DMS 273 treated with DMSO at 0.1 percent for 48 hours (cell line): ENCODE measurements around the gene CUL7.
"Not testable (repeated sequence)": the region's sequence is repeated elsewhere in the genome, so short reads cannot be mapped to it uniquely, and the experiment has no call there.

Source experiments
- DNase-seq: peaks from one replicate; lab custom pipeline; 2025; lab: John Stamatoyannopoulos, UW

CUL7 gene

GRCh38 chr6:43053545-43054205 is at the start of gene CUL7:
CUL7 (minus strand) TSS chr6:43053851; CDS start chr6:43052788, 1,063 bp downstream.
- DNase-seq = peak; percentile 91

GRCh38 chr6:43101497-43101896 is 47.8 kb upstream of the CUL7 start:
- DNase-seq = no peak

GRCh38 chr6:43097502-43097901 is 43.9 kb upstream of the CUL7 start:
- no peak for DNase-seq

- DNase-seq = no peak
These were observed 43.4 kb upstream of the CUL7 start for GRCh38 chr6:43097098-43097489.

GRCh38 chr6:43096451-43097097 is 42.9 kb upstream of the CUL7 start:
- DNase-seq = no peak

- DNase-seq = no peak
These were observed 42.3 kb upstream of the CUL7 start for GRCh38 chr6:43095939-43096338.

GRCh38 chr6:43093436-43094289 is 40.0 kb upstream of the CUL7 start:
- no peak for DNase-seq

- DNase-seq = no peak
These were observed 39.0 kb upstream of the CUL7 start for GRCh38 chr6:43092635-43093034.

GRCh38 chr6:43091436-43091991 is 37.9 kb upstream of the CUL7 start:
- DNase-seq = no peak

- DNase-seq = no peak
These were observed 37.4 kb upstream of the CUL7 start for GRCh38 chr6:43091020-43091419.

GRCh38 chr6:43090559-43090956 is 36.9 kb upstream of the CUL7 start:
- DNase-seq = no peak

- DNase-seq = no peak
These were observed 36.4 kb upstream of the CUL7 start for GRCh38 chr6:43089874-43090558.

GRCh38 chr6:43089467-43089866 is 35.8 kb upstream of the CUL7 start:
- DNase-seq = no peak

- DNase-seq = no peak
These were observed 35.0 kb upstream of the CUL7 start for GRCh38 chr6:43088654-43089056.

- DNase-seq = no peak
These were observed 32.5 kb upstream of the CUL7 start for GRCh38 chr6:43086022-43086658.

- DNase-seq = no peak
These were observed 29.4 kb upstream of the CUL7 start for GRCh38 chr6:43082806-43083655.

GRCh38 chr6:43081922-43082321 is 28.3 kb upstream of the CUL7 start:
- not testable (repeated sequence) for DNase-seq

GRCh38 chr6:43081043-43081442 is 27.4 kb upstream of the CUL7 start:
- DNase-seq = no peak

GRCh38 chr6:43078691-43079090 is 25.0 kb upstream of the CUL7 start:
- DNase-seq = no peak

GRCh38 chr6:43077981-43078511 is 24.4 kb upstream of the CUL7 start:
- DNase-seq = no peak
